Activated naive CD8-positive, alpha-beta T cell treated with anti-CD3 and anti-CD28 coated beads, Interleukin-2, amount 10 ng/mL, durations not matched to agents 7 days and 5 days (primary cell): Measurements from ENCODE around the gene MRPL46. TPM values are rescaled to one million over a fixed set of nuclear protein-coding genes. Genes with fewer than 3 reads are reported as not detected.
"Not testable (repeated sequence)": the region's sequence is repeated elsewhere in the genome, so short reads cannot be mapped to it uniquely, and the experiment has no call there.

Source experiments
- ATAC-seq: fragments of 150-1000 bp; cut with Tn5 transposase; one replicate; pipeline ENCODE4 v1.10.0; 2021; ENCODE audit warnings: low read depth, moderate library complexity
- POLR2A ChIA-PET: fragments of 350-600 bp; sonication (Branson Sonifier 250); formaldehyde crosslinking; loops from one replicate; lab custom pipeline; 2021; ENCODE audit warnings: antibody characterized with exemption; lab: Charles Lee
- DNase-seq: peaks from one replicate; pipeline ENCODE4 v3.0.0; 2021
- H3K27ac Mint-ChIP-seq: one replicate; pipeline ENCODE4 v1.8.0; 2022; ENCODE audit warnings: mild to moderate bottlenecking, mixed read lengths
- H3K27me3 Mint-ChIP-seq: one replicate; pipeline ENCODE4 v1.8.0; 2022; ENCODE audit warnings: mild to moderate bottlenecking, moderate library complexity, mixed read lengths
- H3K36me3 Mint-ChIP-seq: one replicate; pipeline ENCODE4 v1.8.0; 2021; ENCODE audit warnings: mild to moderate bottlenecking, mixed read lengths
- H3K4me1 Mint-ChIP-seq: one replicate; pipeline ENCODE4 v1.8.0; 2021; ENCODE audit warnings: mixed read lengths
- H3K4me3 Mint-ChIP-seq: one replicate; pipeline ENCODE4 v1.8.0; 2022; ENCODE audit warnings: mild to moderate bottlenecking, moderate library complexity, mixed read lengths
- H3K9me3 Mint-ChIP-seq: one replicate; pipeline ENCODE4 v1.8.0; 2021; ENCODE audit warnings: mixed read lengths
- total RNA-seq, 2 experiments: library from RNA; stranded (reverse); gene quantifications; one replicate each; pipeline ENCODE4 v1.2.3, GENCODE V29; 2021

MRPL46 gene
- total RNA-seq, 2 experiments from 2014 or later = 28.4 to 29.2 TPM

GRCh38 chr15:88470625-88471372, 3.6 kb upstream of the MRPL46 start:
- DNase-seq (no peak), ATAC-seq (no peak)
- Mint-ChIP-seq H3K4me3 (no peak overlapping the region), H3K9me3 (no peaks in the 10 kb centered on the region), H3K27ac (no peak overlapping the region), H3K36me3 (peaks cover 3% of the 10 kb centered on the region), H3K4me1 (peaks cover 16% of the 10 kb centered on the region), H3K27me3 (no peaks in the 10 kb centered on the region)
- POLR2A ChIA-PET = no interaction called here

DNA sequence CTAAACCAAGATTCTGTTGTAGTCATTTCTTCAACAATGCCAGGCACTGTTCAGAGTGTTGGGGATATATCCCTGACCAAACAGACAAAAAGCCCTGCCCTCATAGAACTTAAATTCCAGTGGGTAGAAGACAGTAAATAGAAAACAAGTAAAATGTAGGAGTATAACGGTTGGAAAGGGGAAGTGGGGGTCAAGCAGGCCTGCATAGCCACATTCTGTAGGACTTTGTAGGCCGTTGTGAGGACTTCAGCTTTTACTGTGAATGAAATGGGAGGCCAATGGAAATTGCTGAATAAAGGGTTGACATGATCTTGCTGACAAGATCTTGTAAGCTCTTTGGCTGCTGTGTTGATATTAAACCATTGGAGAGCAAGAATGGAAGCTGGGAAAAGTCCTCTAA, 2.1 kb upstream of the MRPL46 start:
- H3K4me3 Mint-ChIP-seq = no peak overlapping the region
- H3K4me1 Mint-ChIP-seq = peaks cover 21% of the 10 kb centered on the region
- no peak overlapping the region for H3K27ac Mint-ChIP-seq
- H3K36me3 Mint-ChIP-seq = no peaks in the 10 kb centered on the region
- no peaks in the 10 kb centered on the region for H3K27me3 Mint-ChIP-seq
- ATAC-seq (no peak), DNase-seq (no peak)
- POLR2A ChIA-PET = interaction anchor here (0.6 kb wide), 1 partner anchor 372 kb away, joined by 3 read pairs; no protein-coding TSS in a partner anchor
- H3K9me3 Mint-ChIP-seq = no peaks in the 10 kb centered on the region

DNA sequence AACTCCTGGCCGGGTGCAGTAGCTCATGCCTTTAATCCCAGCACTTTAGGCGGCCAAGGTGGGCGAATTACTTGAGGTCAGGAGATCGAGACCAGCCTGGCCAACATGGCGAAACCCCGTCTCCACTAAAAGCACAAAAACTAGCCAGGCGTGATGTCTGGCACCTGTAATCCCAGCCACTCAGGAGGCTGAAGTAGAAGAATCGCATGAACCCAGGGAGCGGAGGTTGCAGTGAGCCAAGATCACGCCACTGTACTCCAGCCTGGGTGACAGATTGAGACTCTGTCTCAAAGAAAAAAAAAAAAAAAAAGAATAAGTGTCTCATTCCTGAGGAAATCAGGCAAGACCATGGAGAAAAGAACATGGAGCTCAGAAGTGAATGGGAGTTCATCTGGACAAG, 1.5 kb upstream of the MRPL46 start:
- not testable (repeated sequence) for H3K36me3 Mint-ChIP-seq, DNase-seq, H3K27me3 Mint-ChIP-seq, H3K9me3 Mint-ChIP-seq, ATAC-seq, H3K27ac Mint-ChIP-seq
- POLR2A ChIA-PET = interaction anchor here (0.6 kb wide), 1 partner anchor 373 kb away, joined by 3 read pairs; no protein-coding TSS in a partner anchor
- H3K4me1 Mint-ChIP-seq = peaks cover 21% of the 10 kb centered on the region
- peak overlapping the region; percentile 98 for H3K4me3 Mint-ChIP-seq

GRCh38 chr15:88467935-88468528, 844 bp upstream of the MRPL46 start:
- DNase-seq = no peak
- Mint-ChIP-seq H3K4me1 (peaks cover 21% of the 10 kb centered on the region), H3K27me3 (no peaks in the 10 kb centered on the region), H3K9me3 (no peaks in the 10 kb centered on the region), H3K36me3 (peaks cover 5% of the 10 kb centered on the region), H3K4me3 (peak overlapping the region; percentile 98), H3K27ac (peak overlapping the region; percentile 96)
- POLR2A ChIA-PET = interaction anchor here (0.6 to 1.5 kb wide), 9 partner anchors 11 to 196 kb away, joined by 3 to 8 read pairs (median 3); partner anchors contain the start of gene ISG20
- ATAC-seq = no peak

DNA sequence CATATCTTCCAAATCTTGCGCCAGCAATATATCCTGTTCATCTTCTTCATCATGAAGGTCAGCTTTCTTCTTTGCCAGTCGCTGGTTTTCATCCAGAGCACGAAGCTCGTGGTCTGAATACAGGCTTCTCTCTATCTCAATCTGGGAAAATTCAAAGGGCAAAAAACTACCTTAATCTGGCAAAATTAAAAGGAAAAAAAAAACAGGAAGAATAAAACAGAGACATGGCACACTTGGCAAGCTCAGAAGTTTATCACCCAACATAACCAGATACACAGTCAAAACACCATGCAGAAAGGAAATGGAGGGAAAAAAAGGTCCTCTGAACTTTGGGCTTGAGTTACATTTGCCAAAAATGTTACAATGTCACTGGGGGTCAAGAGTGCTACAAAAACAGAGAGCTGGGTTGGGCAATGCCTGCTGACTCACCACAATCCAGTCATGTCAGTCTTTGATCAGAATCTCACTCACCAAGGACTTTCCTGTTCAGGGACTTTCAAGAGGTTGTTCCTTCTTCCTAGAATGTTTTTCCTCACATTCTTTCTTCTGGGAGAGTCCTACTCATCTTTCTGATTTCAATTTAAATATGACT, 1.5 kb downstream of the MRPL46 start:
- peak overlapping the region; percentile 98 for H3K4me3 Mint-ChIP-seq
- no peaks in the 10 kb centered on the region for H3K9me3 Mint-ChIP-seq
- peaks cover 21% of the 10 kb centered on the region for H3K4me1 Mint-ChIP-seq
- no peaks in the 10 kb centered on the region for H3K27me3 Mint-ChIP-seq
- POLR2A ChIA-PET = interaction anchor here (1.0 kb wide), 1 partner anchor 549 kb away, joined by 5 read pairs; no protein-coding TSS in a partner anchor
- no peak overlapping the region for H3K27ac Mint-ChIP-seq
- DNase-seq = no peak
- no peak for ATAC-seq
- peaks cover 5% of the 10 kb centered on the region for H3K36me3 Mint-ChIP-seq

DNA sequence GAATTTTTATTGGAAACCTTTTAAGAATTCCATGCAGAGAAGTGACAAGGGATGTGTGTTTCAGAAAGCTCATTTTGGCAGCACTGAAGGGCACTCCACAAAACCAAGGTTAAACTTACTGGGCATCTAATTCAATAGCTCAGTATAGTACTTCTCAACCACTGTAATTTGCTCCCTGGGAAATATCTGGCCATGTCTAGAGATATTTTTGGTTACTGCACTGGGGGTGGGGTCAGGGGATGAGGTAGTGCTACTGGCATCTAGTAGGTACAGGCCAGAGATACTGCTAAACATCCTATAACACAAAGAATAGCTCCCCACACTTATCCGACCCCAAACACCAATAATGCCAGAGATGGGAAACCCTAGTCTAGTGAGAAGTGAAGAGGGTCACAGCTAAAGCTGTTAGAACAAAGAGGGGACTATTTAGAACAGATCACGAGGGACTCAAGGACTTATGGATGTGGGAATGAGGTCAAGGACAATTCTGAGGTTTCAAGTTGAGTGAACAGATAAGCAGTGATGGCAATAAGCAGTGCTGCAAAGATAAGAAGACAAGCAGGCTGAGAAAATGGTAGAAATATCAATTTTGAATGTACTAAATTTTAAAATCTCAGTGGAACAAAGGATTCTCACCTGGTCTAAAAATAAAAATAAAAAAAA, 3.2 kb downstream of the MRPL46 start:
- H3K9me3 Mint-ChIP-seq = no peaks in the 10 kb centered on the region
- H3K4me3 Mint-ChIP-seq = no peak overlapping the region
- POLR2A ChIA-PET = no interaction called here
- peaks cover 21% of the 10 kb centered on the region for H3K4me1 Mint-ChIP-seq
- DNase-seq (no peak), ATAC-seq (no peak)
- H3K27ac Mint-ChIP-seq = no peak overlapping the region
- H3K27me3 Mint-ChIP-seq = no peaks in the 10 kb centered on the region
- peaks cover 5% of the 10 kb centered on the region for H3K36me3 Mint-ChIP-seq

- Mint-ChIP-seq H3K4me1 (peaks cover 2% of the 10 kb centered on the region), H3K4me3 (no peak overlapping the region), H3K36me3 (no peaks in the 10 kb centered on the region), H3K27ac (no peak overlapping the region), H3K9me3 (no peaks in the 10 kb centered on the region), H3K27me3 (no peaks in the 10 kb centered on the region)
- POLR2A ChIA-PET = interaction anchor here (0.8 kb wide), 1 partner anchor 11 kb away, joined by 3 read pairs; the partner anchor contains the start of genes MRPL46 and MRPS11
- DNase-seq (no peak), ATAC-seq (no peak)
Observed at GRCh38 chr15:88456733-88457132, 10.5 kb downstream of the MRPL46 start.

- no peaks in the 10 kb centered on the region for H3K27me3 Mint-ChIP-seq
- peak; percentile 46 for DNase-seq
- peak; percentile 76 for ATAC-seq
- POLR2A ChIA-PET = interaction anchor here (1.5 kb wide), 1 partner anchor 12 kb away, joined by 6 read pairs; the partner anchor contains the start of genes MRPL46 and MRPS11
- no peak overlapping the region for H3K27ac Mint-ChIP-seq
- H3K36me3 Mint-ChIP-seq = no peaks in the 10 kb centered on the region
- H3K4me3 Mint-ChIP-seq = no peak overlapping the region
- H3K9me3 Mint-ChIP-seq = no peaks in the 10 kb centered on the region
- peaks cover 2% of the 10 kb centered on the region for H3K4me1 Mint-ChIP-seq
Observed at GRCh38 chr15:88454867-88455810, 12.0 kb downstream of the MRPL46 start.

DNA sequence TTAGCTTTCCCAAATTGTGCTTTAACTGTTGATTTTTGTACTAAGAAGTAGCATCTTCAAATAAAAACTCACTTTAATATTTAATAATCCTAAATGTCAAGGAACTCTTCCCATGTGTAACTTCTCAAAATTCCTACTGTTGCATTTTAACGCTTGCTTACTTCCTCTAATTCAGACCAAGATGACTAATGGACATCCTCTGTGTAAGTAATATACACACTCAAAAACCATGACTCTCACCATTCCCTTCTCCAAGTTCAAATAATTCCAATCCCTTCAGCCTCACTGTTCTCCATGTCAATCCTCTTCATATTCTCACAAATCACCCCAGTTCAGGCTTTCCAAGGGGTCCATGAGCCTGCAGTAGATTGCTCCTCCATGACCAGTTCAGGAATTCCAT, 13.0 kb downstream of the MRPL46 start:
- Mint-ChIP-seq H3K27ac (no peak overlapping the region), H3K36me3 (no peaks in the 10 kb centered on the region), H3K4me3 (no peak overlapping the region), H3K27me3 (no peaks in the 10 kb centered on the region), H3K9me3 (no peaks in the 10 kb centered on the region), H3K4me1 (peaks cover 5% of the 10 kb centered on the region)
- DNase-seq (no peak), ATAC-seq (no peak)
- POLR2A ChIA-PET = no interaction called here

DNA sequence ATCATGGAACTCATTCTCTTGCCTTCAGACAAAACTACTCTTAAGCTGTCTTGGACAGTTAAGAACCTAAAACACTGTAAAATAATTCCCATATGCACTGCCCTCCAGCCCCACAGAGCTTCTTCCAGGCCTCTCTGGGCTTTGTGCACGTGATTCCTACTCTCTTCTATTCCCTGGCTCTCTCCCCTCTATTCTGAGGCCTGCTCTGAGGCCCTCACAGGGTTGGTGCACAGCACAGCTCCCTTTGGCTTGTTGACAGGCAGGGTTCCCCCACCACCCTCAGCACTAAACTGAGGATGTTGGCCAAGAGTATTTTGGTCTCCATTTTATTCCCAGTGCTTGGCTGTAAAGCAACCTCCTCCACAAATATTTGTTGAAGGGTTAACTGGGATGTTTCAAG, 13.5 kb downstream of the MRPL46 start:
- Mint-ChIP-seq H3K36me3 (no peaks in the 10 kb centered on the region), H3K4me3 (no peak overlapping the region), H3K4me1 (peaks cover 5% of the 10 kb centered on the region), H3K27me3 (no peaks in the 10 kb centered on the region), H3K9me3 (no peaks in the 10 kb centered on the region), H3K27ac (no peak overlapping the region)
- ATAC-seq = no peak
- POLR2A ChIA-PET = no interaction called here
- DNase-seq = no peak

DNA sequence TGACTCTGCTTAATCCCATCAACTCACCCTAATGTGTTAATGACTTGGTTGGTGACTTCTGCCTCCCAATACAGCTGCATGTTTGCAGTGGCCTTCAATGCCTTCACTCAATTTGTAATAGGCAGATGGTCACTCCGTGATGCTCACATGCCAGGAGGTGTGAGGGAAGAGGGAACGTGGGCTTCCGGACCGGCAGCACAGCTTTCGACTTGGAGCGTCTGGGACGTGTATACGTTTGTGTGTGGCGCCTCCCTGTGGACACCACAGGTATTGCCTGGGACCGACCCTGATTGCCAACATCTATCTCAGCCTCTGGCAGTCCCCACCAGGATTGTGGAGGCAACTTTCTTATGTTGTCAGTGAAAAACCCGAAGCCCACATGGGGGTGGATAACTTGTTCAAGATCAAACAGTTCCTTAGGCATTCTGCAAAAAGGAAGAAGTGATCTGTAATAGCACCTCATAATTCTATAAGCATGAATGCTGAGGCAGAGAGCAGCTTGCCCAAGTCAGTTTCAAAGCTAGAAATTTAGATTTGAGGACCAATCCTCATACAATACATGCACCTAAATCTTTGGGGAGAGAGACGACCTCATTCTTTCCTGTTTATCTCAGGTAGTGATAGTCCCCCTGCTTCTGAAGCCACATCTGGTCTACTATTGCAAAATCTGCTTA, 16.9 kb downstream of the MRPL46 start:
- Mint-ChIP-seq H3K27me3 (peaks cover 2% of the 10 kb centered on the region), H3K4me1 (peaks cover 5% of the 10 kb centered on the region), H3K27ac (no peak overlapping the region), H3K36me3 (no peaks in the 10 kb centered on the region), H3K9me3 (no peaks in the 10 kb centered on the region), H3K4me3 (no peak overlapping the region)
- DNase-seq = peak; percentile 79
- peak; percentile 70 for ATAC-seq
- POLR2A ChIA-PET = interaction anchor here (0.6 kb wide), 1 partner anchor 17 kb away, joined by 3 read pairs; the partner anchor contains the start of genes MRPL46 and MRPS11

GRCh38 chr15:88449581-88449980, 17.6 kb downstream of the MRPL46 start:
- peaks cover 4% of the 10 kb centered on the region for H3K27me3 Mint-ChIP-seq
- ATAC-seq (no peak), DNase-seq (no peak)
- POLR2A ChIA-PET = interaction anchor here (0.6 kb wide), 1 partner anchor 18 kb away, joined by 3 read pairs; the partner anchor contains the start of genes MRPL46 and MRPS11
- H3K36me3 Mint-ChIP-seq = no peaks in the 10 kb centered on the region
- no peak overlapping the region for H3K4me3 Mint-ChIP-seq
- no peak overlapping the region for H3K27ac Mint-ChIP-seq
- peaks cover 3% of the 10 kb centered on the region for H3K4me1 Mint-ChIP-seq
- no peaks in the 10 kb centered on the region for H3K9me3 Mint-ChIP-seq
